ENCODE measurements around the gene IGFBP7.

DNA sequence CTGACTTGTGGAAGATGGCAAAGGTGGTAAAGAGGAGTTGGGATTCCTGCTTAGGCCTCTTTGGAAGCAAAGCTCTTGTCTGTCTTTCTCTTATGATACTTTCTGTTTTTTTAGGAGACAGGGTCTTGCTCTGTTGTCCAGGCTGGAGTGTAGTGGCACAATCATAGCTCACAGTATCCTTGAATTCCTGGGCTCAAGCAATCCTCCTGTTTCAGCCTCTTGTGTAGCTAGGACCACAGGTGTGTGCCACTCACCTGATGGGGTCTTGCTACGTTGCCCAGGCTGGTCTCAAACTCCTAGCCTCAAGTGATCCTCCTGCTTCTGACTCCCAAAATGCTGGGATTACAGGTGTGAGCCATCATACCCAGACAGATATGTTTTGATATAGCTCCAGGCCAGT, 19.3 kb upstream of the IGFBP7 start:
- no peak for TF ChIP-seq YY1 (IDR thresholded peaks at IDR 0.05; ENCODE audit: insufficient read depth, insufficient read length)
- TF ChIP-seq ZNF274 (IDR thresholded peaks at IDR 0.05; ENCODE audit: low read depth, low read length): no peak
